OCI-LY3 (cell line): Measurements from ENCODE around the gene JOSD2.
A peak's percentile ranks its signal among the peaks of the same experiment; 100 is the strongest.

Source experiments
- H2AFZ ChIP-seq: fragments of 200-600, 300-600 bp; shearing (Covaris generic); 2 replicates; pipeline ENCODE4 v1.6.0; 2014; ENCODE audit warnings: antibody characterized with exemption, low read depth, low read length
- H3K27ac ChIP-seq: fragments of 200-600, 300-600 bp; sonication (generic); 2 replicates; pipeline ENCODE4 v1.5.1; 2014; ENCODE audit warnings: mild to moderate bottlenecking, low read length, moderate library complexity, mixed read lengths
- H3K27me3 ChIP-seq: fragments of 200-600, 300-600 bp; sonication (generic); 2 replicates; pipeline ENCODE4 v1.6.1; 2014; ENCODE audit warnings: low read depth, low read length, mixed read lengths
- H3K36me3 ChIP-seq: fragments of 200-600, 300-600 bp; sonication (generic); replicated peaks from 2 replicates; pipeline ENCODE3; 2014; ENCODE audit warnings: low read depth, low read length, mixed read lengths
- H3K4me1 ChIP-seq: fragments of 300-600, 200-600 bp; sonication (generic); 2 replicates; pipeline ENCODE4 v1.6.1; 2014; ENCODE audit warnings: low read length, mixed read lengths
- H3K4me2 ChIP-seq: fragments of 200-600, 300-600 bp; sonication (generic); 2 replicates; pipeline ENCODE4 v1.6.1; 2014; ENCODE audit warnings: low read length, mixed read lengths
- H3K4me3 ChIP-seq: fragments of 300-600, 200-600 bp; sonication (generic); 2 replicates; pipeline ENCODE4 v1.5.1; 2014; ENCODE audit warnings: antibody characterized with exemption, mild to moderate bottlenecking, low read length, moderate library complexity
- H3K79me2 ChIP-seq: fragments of 300-600, 200-600 bp; shearing (Covaris generic); 2 replicates; pipeline ENCODE4 v1.6.1; 2014; ENCODE audit warnings: mild to moderate bottlenecking, low read length, mixed read lengths
- H3K9ac ChIP-seq: fragments of 300-600, 200-600 bp; shearing (Covaris generic); 2 replicates; pipeline ENCODE4 v1.6.0; 2014; ENCODE audit warnings: mild to moderate bottlenecking, low read length, moderate library complexity
- H3K9me3 ChIP-seq: fragments of 200-600, 300-600 bp; shearing (Covaris generic); 2 replicates; pipeline ENCODE4 v1.6.1; 2014; ENCODE audit warnings: low read length, mixed read lengths; ENCODE audit not compliant: insufficient read depth
- H4K20me1 ChIP-seq: fragments of 200-600, 300-600 bp; sonication (generic); 2 replicates; pipeline ENCODE4 v1.6.1; 2016; ENCODE audit warnings: low read length, mixed read lengths; ENCODE audit not compliant: insufficient read depth
- CTCF ChIP-seq: fragments of 200-600, 300-600 bp; sonication (generic); IDR thresholded peaks from 2 replicates; pipeline ENCODE4 v1.5.1; 2014; ENCODE audit warnings: antibody characterized with exemption, low read length, low read depth
- EZH2phosphoT487 ChIP-seq: fragments of 200-600 bp; shearing (Covaris generic); IDR thresholded peaks from 2 replicates; pipeline ENCODE4 v1.6.1; 2018; ENCODE audit warnings: antibody characterized with exemption, mixed run types, low read depth

Gene JOSD2

GRCh38 chr19:50512112-50512998 lies 1.4 kb upstream of the JOSD2 start:
- Histone ChIP-seq H3K9ac (peak overlapping the region; percentile 89; the same call in 1 of the 2 replicates), H3K27ac (no peak overlapping the region)

DNA sequence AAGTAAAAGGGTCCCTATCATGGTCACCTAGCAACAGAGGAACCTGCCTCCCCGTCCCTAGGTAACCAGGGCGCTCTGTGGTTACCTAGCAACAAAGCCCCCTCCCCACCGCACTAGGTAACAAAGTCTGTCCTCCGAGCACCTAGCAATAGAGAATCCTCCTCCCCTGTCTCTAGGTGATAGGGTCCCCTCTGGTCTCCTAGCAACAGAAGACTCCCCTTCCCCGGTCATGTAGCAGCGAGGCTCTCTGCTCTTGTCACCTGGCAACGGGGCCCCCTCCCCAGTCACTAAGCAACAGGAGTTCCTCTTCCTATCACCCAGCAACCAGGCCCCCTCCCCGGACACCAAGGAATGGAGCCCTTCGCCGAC lies 307 bp downstream of the JOSD2 start:
- Histone ChIP-seq H3K4me3 (peak overlapping the region; percentile 93), H4K20me1 (no peaks in the 10 kb centered on the region), H3K9me3 (no peaks in the 10 kb centered on the region), H3K4me1 (peaks cover 10% of the 10 kb centered on the region), H2AFZ (peak overlapping the region; percentile 35; the same call in 1 of the 2 replicates), H3K4me2 (peak overlapping the region; percentile 79), H3K79me2 (no peaks in the 10 kb centered on the region; the same call in 1 of the 2 replicates), H3K27me3 (no peaks in the 10 kb centered on the region), H3K36me3 (no peaks in the 10 kb centered on the region), H3K27ac (peak overlapping the region; percentile 61), H3K9ac (peak overlapping the region; percentile 83)
- no peak for TF ChIP-seq EZH2phosphoT487
- no peak for TF ChIP-seq CTCF

More at GRCh38 chr19:50512112-50512998, 1.4 kb upstream of the JOSD2 start:
- H3K9me3 ChIP-seq, result no peaks in the 10 kb centered on the region
- peak overlapping the region; percentile 93 for H3K4me3 ChIP-seq
- H4K20me1 ChIP-seq, result no peaks in the 10 kb centered on the region
- peaks cover 10% of the 10 kb centered on the region for H3K4me1 ChIP-seq
- no peaks in the 10 kb centered on the region for H3K36me3 ChIP-seq
- no peaks in the 10 kb centered on the region for H3K27me3 ChIP-seq
- no peak for TF ChIP-seq EZH2phosphoT487
- no peak for TF ChIP-seq CTCF
- H3K79me2 ChIP-seq, result no peaks in the 10 kb centered on the region; the same call in 1 of the 2 replicates
- H2AFZ ChIP-seq, result no peak overlapping the region
- H3K4me2 ChIP-seq, result peak overlapping the region; percentile 79

GRCh38 chr19:50510121-50510670 lies 795 bp downstream of the JOSD2 start:
- H3K79me2 ChIP-seq, result no peaks in the 10 kb centered on the region; the same call in 1 of the 2 replicates
- peak overlapping the region; percentile 79 for H3K4me2 ChIP-seq
- no peaks in the 10 kb centered on the region for H3K27me3 ChIP-seq
- H3K36me3 ChIP-seq, result no peaks in the 10 kb centered on the region
- no peak overlapping the region for H2AFZ ChIP-seq
- H3K9ac ChIP-seq, result peak overlapping the region; percentile 83
- peaks cover 10% of the 10 kb centered on the region for H3K4me1 ChIP-seq
- TF ChIP-seq EZH2phosphoT487 (no peak), CTCF (no peak)
- no peaks in the 10 kb centered on the region for H4K20me1 ChIP-seq
- no peak overlapping the region for H3K27ac ChIP-seq
- no peaks in the 10 kb centered on the region for H3K9me3 ChIP-seq
- peak overlapping the region; percentile 93 for H3K4me3 ChIP-seq

DNA sequence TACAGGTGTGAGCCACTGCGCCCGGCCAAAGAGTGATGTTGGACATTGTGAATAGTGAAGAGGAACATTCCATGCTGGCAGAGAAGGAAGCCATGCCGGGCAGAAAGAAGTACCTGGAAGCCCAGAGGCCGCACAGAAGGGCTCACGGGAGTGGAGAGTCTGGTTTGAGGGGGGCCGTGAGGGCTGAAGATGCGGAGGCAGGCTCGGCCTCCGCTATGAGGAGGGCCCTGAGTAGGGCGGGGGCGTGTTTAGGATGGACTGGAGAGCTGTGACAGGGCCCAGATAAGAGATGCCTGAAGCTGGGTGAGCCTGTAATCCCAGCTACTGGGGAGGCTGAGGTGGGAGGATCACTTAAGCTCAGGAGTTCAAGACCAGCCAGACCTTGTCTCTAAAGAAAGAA lies 1.6 kb downstream of the JOSD2 start:
- Histone ChIP-seq H3K4me3 (no peak overlapping the region), H3K27ac (no peak overlapping the region), H3K79me2 (no peaks in the 10 kb centered on the region; the same call in 1 of the 2 replicates), H3K9me3 (no peaks in the 10 kb centered on the region), H3K4me2 (no peak overlapping the region), H2AFZ (no peak overlapping the region), H3K36me3 (no peaks in the 10 kb centered on the region), H3K27me3 (no peaks in the 10 kb centered on the region), H3K9ac (no peak overlapping the region), H4K20me1 (no peaks in the 10 kb centered on the region), H3K4me1 (peaks cover 10% of the 10 kb centered on the region)
- TF ChIP-seq CTCF (no peak), EZH2phosphoT487 (no peak)
